ENCODE measurements around the gene HOXA3. TPM values are rescaled to one million over a fixed set of nuclear protein-coding genes. Genes with fewer than 3 reads are reported as not detected.

HOXA3 gene
- polyA plus RNA-seq, 1 donor, result 19.1 TPM

GRCh38 chr7:27083646-27084045 lies 68.7 kb downstream of the HOXA3 start:
- Histone ChIP-seq H3K27ac (ENCODE audit: low read length) (no peak overlapping the region), H3K36me3 (ENCODE audit: control insufficient read depth, insufficient read depth, low read length) (no peaks in the 10 kb centered on the region), H3K4me3 (ENCODE audit: low read length) (no peak overlapping the region), H3K4me1 (ENCODE audit: control insufficient read depth, insufficient read depth, low read length) (peaks cover 10% of the 10 kb centered on the region), H3K9me3 (ENCODE audit: control insufficient read depth, low read depth, low read length) (peaks cover 9% of the 10 kb centered on the region), H3K27me3 (ENCODE audit: control insufficient read depth, insufficient read depth, low read length) (peaks cover 14% of the 10 kb centered on the region)
- DNase-seq, result no peak
- 82% methylated on average over 1 of the region's 2 CpGs for WGBS (ENCODE audit: insufficient coverage, low lambda C conversion rate)

DNA sequence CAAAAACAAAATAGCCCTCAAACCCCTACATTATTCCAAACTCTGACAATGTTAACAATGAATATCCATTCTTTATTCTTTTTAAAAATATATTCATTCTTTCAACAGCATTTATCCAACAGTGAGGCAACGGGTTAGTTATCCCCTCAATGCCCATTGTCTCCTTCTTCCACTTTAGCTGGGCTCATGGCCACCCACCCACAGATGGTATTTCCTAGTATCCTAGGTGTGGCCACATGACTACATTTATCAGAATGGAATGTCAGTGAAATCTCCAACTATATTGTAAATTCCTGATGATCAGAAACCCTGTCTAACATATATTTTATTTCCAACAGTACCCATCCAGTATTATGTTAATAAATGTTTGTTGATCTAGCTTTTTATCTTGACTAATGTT lies 70.2 kb downstream of the HOXA3 start:
- no CpG with 5 or more reads among the region's 1 CpG for WGBS (ENCODE audit: insufficient coverage, low lambda C conversion rate)
- Histone ChIP-seq H3K27ac (ENCODE audit: low read length) (no peak overlapping the region), H3K9me3 (ENCODE audit: control insufficient read depth, low read depth, low read length) (no peaks in the 10 kb centered on the region), H3K36me3 (ENCODE audit: control insufficient read depth, insufficient read depth, low read length) (no peaks in the 10 kb centered on the region), H3K4me3 (ENCODE audit: low read length) (no peak overlapping the region), H3K4me1 (ENCODE audit: control insufficient read depth, insufficient read depth, low read length) (peaks cover 10% of the 10 kb centered on the region), H3K27me3 (ENCODE audit: control insufficient read depth, insufficient read depth, low read length) (no peaks in the 10 kb centered on the region)
- no peak for DNase-seq

DNA sequence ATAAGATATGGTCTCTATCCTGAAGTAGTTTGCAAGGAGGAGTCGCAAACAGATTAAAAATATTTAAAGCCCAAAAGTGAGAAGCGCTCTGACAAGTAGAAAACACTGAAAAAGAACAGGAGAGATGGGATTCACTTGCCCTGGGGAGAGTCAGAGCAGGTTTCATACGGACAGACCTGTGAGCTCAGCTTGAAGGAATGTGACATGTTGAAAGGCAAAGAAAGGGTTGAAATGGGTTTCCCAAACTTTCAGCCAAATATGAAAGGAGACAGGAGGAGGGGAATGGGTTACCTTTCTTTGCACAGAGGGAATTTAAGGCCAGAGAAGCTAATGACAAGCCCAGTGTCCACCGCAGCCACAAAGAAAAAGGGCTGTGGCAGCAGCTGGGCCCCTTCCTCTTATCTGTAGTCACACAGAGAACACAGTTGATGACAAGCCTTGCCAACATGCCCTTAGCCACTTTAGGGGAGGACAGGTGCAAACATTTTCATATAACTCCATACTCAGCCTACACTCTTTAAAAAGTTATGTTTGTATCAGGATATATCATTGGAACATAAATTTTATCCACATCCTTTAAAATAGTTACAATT lies 71.4 kb downstream of the HOXA3 start:
- Histone ChIP-seq H3K4me3 (ENCODE audit: low read length) (no peak overlapping the region), H3K9me3 (ENCODE audit: control insufficient read depth, low read depth, low read length) (no peaks in the 10 kb centered on the region), H3K4me1 (ENCODE audit: control insufficient read depth, insufficient read depth, low read length) (peaks cover 10% of the 10 kb centered on the region), H3K27me3 (ENCODE audit: control insufficient read depth, insufficient read depth, low read length) (no peaks in the 10 kb centered on the region), H3K36me3 (ENCODE audit: control insufficient read depth, insufficient read depth, low read length) (no peaks in the 10 kb centered on the region), H3K27ac (ENCODE audit: low read length) (no peak overlapping the region)
- peak in 1 of 2 donors; percentile 42 for DNase-seq
- no CpG with 5 or more reads among the region's 4 CpGs for WGBS (ENCODE audit: insufficient coverage, low lambda C conversion rate)

DNA sequence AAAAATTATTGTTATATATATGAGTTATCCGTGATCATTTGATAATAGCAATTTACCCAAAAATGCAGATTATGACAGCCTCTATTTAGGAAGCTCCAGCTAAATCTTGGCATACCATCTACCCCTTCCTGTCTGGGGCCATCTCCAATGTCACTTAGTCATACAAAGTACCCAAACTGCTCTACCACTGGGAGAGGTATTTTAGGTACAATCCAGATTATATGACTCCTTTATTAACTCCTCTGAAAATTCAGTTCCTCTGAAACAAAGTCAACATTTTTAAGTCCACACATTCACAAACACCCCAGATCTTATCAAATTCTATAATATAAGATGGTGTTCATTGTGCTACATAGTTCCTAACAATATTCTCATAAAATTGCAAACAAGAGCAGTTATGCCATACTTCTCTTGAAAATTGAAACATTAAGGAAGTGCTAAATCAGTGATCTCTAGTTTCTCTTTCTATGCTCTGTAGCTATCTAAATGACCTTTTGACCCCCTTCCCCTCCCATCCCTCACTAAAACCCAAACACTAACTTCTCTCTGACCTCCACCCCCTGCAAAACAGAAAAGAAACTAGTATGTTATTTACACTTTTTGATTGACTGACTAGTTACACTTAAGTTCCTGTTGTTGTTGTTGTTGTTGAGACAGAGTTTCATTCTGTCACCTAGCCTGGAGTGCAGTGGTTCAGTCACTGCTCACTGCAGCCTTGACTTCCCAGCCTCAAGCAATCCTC lies 73.0 kb downstream of the HOXA3 start:
- no peak overlapping the region for H3K4me3 ChIP-seq (ENCODE audit: low read length)
- no peaks in the 10 kb centered on the region for H3K27me3 ChIP-seq (ENCODE audit: control insufficient read depth, insufficient read depth, low read length)
- no CpG with 5 or more reads among the region's 1 CpG for WGBS (ENCODE audit: insufficient coverage, low lambda C conversion rate)
- H3K27ac ChIP-seq (ENCODE audit: low read length), result no peak overlapping the region
- no peaks in the 10 kb centered on the region for H3K9me3 ChIP-seq (ENCODE audit: control insufficient read depth, low read depth, low read length)
- peak in 1 of 2 donors; percentile 43 for DNase-seq
- peaks cover 10% of the 10 kb centered on the region for H3K4me1 ChIP-seq (ENCODE audit: control insufficient read depth, insufficient read depth, low read length)
- H3K36me3 ChIP-seq (ENCODE audit: control insufficient read depth, insufficient read depth, low read length), result no peaks in the 10 kb centered on the region

GRCh38 chr7:27078616-27079233 lies 73.7 kb downstream of the HOXA3 start:
- Histone ChIP-seq H3K9me3 (ENCODE audit: control insufficient read depth, low read depth, low read length) (no peaks in the 10 kb centered on the region), H3K36me3 (ENCODE audit: control insufficient read depth, insufficient read depth, low read length) (no peaks in the 10 kb centered on the region), H3K27me3 (ENCODE audit: control insufficient read depth, insufficient read depth, low read length) (no peaks in the 10 kb centered on the region), H3K27ac (ENCODE audit: low read length) (no peak overlapping the region), H3K4me1 (ENCODE audit: control insufficient read depth, insufficient read depth, low read length) (peaks cover 10% of the 10 kb centered on the region), H3K4me3 (ENCODE audit: low read length) (no peak overlapping the region)
- no peak for DNase-seq
- WGBS (ENCODE audit: insufficient coverage, low lambda C conversion rate), result 29% methylated on average over 1 of the region's 5 CpGs

- no peaks in the 10 kb centered on the region for H3K9me3 ChIP-seq (ENCODE audit: control insufficient read depth, low read depth, low read length)
- H3K36me3 ChIP-seq (ENCODE audit: control insufficient read depth, insufficient read depth, low read length), result no peaks in the 10 kb centered on the region
- H3K27ac ChIP-seq (ENCODE audit: low read length), result no peak overlapping the region
- H3K27me3 ChIP-seq (ENCODE audit: control insufficient read depth, insufficient read depth, low read length), result no peaks in the 10 kb centered on the region
- DNase-seq, result no peak
- H3K4me1 ChIP-seq (ENCODE audit: control insufficient read depth, insufficient read depth, low read length), result no peaks in the 10 kb centered on the region
- H3K4me3 ChIP-seq (ENCODE audit: low read length), result no peak overlapping the region
These were observed 79.3 kb downstream of the HOXA3 start for GRCh38 chr7:27073076-27073475.

- no peak overlapping the region for H3K27ac ChIP-seq (ENCODE audit: low read length)
- peak; percentile 41 to 48 for DNase-seq
- no peaks in the 10 kb centered on the region for H3K36me3 ChIP-seq (ENCODE audit: control insufficient read depth, insufficient read depth, low read length)
- H3K9me3 ChIP-seq (ENCODE audit: control insufficient read depth, low read depth, low read length), result no peaks in the 10 kb centered on the region
- no peaks in the 10 kb centered on the region for H3K27me3 ChIP-seq (ENCODE audit: control insufficient read depth, insufficient read depth, low read length)
- H3K4me3 ChIP-seq (ENCODE audit: low read length), result no peak overlapping the region
- H3K4me1 ChIP-seq (ENCODE audit: control insufficient read depth, insufficient read depth, low read length), result no peaks in the 10 kb centered on the region
- WGBS (ENCODE audit: insufficient coverage, low lambda C conversion rate), result no CpG with 5 or more reads among the region's 6 CpGs
These were observed 80.6 kb downstream of the HOXA3 start for GRCh38 chr7:27071622-27072390.

DNA sequence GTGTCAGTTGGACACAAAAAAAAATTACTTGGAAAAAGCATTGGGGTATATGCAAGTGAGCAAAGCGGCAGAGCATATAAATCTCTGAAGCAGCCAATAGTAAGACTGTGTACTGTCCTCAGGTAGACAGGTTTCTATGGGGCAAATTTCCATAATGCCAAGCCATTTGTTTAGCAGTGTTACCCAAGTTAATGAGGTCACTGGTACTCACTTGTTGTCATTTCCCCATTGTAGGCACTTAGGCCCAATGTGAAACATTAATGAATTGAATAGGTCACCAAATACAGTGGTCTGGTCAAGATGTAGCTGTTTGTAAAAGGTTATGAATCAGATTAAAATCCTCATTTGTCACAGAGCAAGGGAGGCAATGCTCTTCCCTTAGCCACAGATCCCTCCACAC lies 84.1 kb downstream of the HOXA3 start:
- Histone ChIP-seq H3K9me3 (ENCODE audit: control insufficient read depth, low read depth, low read length) (no peaks in the 10 kb centered on the region), H3K36me3 (ENCODE audit: control insufficient read depth, insufficient read depth, low read length) (no peaks in the 10 kb centered on the region), H3K27me3 (ENCODE audit: control insufficient read depth, insufficient read depth, low read length) (no peaks in the 10 kb centered on the region), H3K27ac (ENCODE audit: low read length) (no peak overlapping the region), H3K4me1 (ENCODE audit: control insufficient read depth, insufficient read depth, low read length) (no peaks in the 10 kb centered on the region), H3K4me3 (ENCODE audit: low read length) (no peak overlapping the region)
- no peak for DNase-seq
- 100% methylated on average over 1 of the region's 1 CpG for WGBS (ENCODE audit: insufficient coverage, low lambda C conversion rate)

GRCh38 chr7:27066148-27066547 lies 86.2 kb downstream of the HOXA3 start:
- DNase-seq, result no peak
- Histone ChIP-seq H3K27me3 (ENCODE audit: control insufficient read depth, insufficient read depth, low read length) (no peaks in the 10 kb centered on the region), H3K27ac (ENCODE audit: low read length) (no peak overlapping the region), H3K9me3 (ENCODE audit: control insufficient read depth, low read depth, low read length) (no peaks in the 10 kb centered on the region), H3K36me3 (ENCODE audit: control insufficient read depth, insufficient read depth, low read length) (no peaks in the 10 kb centered on the region), H3K4me1 (ENCODE audit: control insufficient read depth, insufficient read depth, low read length) (no peaks in the 10 kb centered on the region), H3K4me3 (ENCODE audit: low read length) (no peak overlapping the region)
- 83% methylated on average over 1 of the region's 3 CpGs for WGBS (ENCODE audit: insufficient coverage, low lambda C conversion rate)

GRCh38 chr7:27065709-27066108 lies 86.7 kb downstream of the HOXA3 start:
- DNase-seq, result no peak
- Histone ChIP-seq H3K4me1 (ENCODE audit: control insufficient read depth, insufficient read depth, low read length) (no peaks in the 10 kb centered on the region), H3K4me3 (ENCODE audit: low read length) (no peak overlapping the region), H3K27ac (ENCODE audit: low read length) (no peak overlapping the region), H3K27me3 (ENCODE audit: control insufficient read depth, insufficient read depth, low read length) (no peaks in the 10 kb centered on the region), H3K36me3 (ENCODE audit: control insufficient read depth, insufficient read depth, low read length) (no peaks in the 10 kb centered on the region), H3K9me3 (ENCODE audit: control insufficient read depth, low read depth, low read length) (no peaks in the 10 kb centered on the region)
- WGBS (ENCODE audit: insufficient coverage, low lambda C conversion rate), result no CpG with 5 or more reads among the region's 2 CpGs
